GM12878 (cell line): ENCODE measurements around the gene SNRPD3. TPM values are rescaled to one million over a fixed set of nuclear protein-coding genes. Genes with fewer than 3 reads are reported as not detected.

Experiments used
- BHLHE40 ChIP-seq, 2 experiments: fragments of 450-650 bp in 1 of 2; IDR thresholded peaks; 2 replicates each; pipeline ENCODE4 v1.6.1; 2011 to 2017; ENCODE audit warnings: low read depth in 2 of 2, borderline replicate concordance in 1 of 2, improper control_type of control experiment in 1 of 2, low read length in 1 of 2, mild to moderate bottlenecking in 1 of 2
- EP300 ChIP-seq, 2 experiments: fragments of 150-350 bp in 1 of 2; IDR thresholded peaks; 2 replicates each; pipeline ENCODE4 v1.6.1; 2011 to 2012; ENCODE audit warnings: low read depth in 2 of 2, low read length in 2 of 2, borderline replicate concordance in 1 of 2, improper control_type of control experiment in 1 of 2, inconsistent platforms in 1 of 2; ENCODE audit not compliant: control insufficient read depth in 1 of 2
- GABPA ChIP-seq: IDR thresholded peaks from 2 replicates; pipeline ENCODE4 v1.6.1; 2014; ENCODE audit warnings: antibody characterized with exemption, low read depth, mild to moderate bottlenecking, inconsistent platforms
- LARP7 ChIP-seq: fragments of 450-650 bp; IDR thresholded peaks from 2 replicates; pipeline ENCODE4 v1.6.1; 2017; ENCODE audit warnings: mild to moderate bottlenecking
- MEF2A ChIP-seq: IDR thresholded peaks from 2 replicates; pipeline ENCODE4 v1.6.1; 2011; ENCODE audit warnings: low read depth, mild to moderate bottlenecking, low read length, moderate library complexity; ENCODE audit not compliant: insufficient read depth
- MXI1 ChIP-seq: fragments of 150-350 bp; IDR thresholded peaks from 2 replicates; pipeline ENCODE4 v1.6.1; 2011; ENCODE audit warnings: low read depth, mild to moderate bottlenecking, inconsistent platforms, low read length, improper control_type of control experiment
- NFYA ChIP-seq: IDR thresholded peaks from 2 replicates; pipeline ENCODE4 v1.6.1; 2011; ENCODE audit warnings: low read depth, mild to moderate bottlenecking, low read length, improper control_type of control experiment, borderline replicate concordance
- POLR2AphosphoS2 ChIP-seq: IDR thresholded peaks from 2 replicates; pipeline ENCODE4 v1.6.1; 2011; ENCODE audit warnings: low read depth, mild to moderate bottlenecking, low read length, improper control_type of control experiment, moderate library complexity
- POU2F2 ChIP-seq: IDR thresholded peaks from 3 replicates; pipeline ENCODE4 v1.6.1; 2011; ENCODE audit warnings: low read depth, mild to moderate bottlenecking, low read length, borderline replicate concordance
- RAD51 ChIP-seq: fragments of 450-650 bp; IDR thresholded peaks from 2 replicates; pipeline ENCODE4 v1.6.1; 2016; ENCODE audit warnings: moderate library complexity, mild to moderate bottlenecking, inconsistent platforms
- SPI1 ChIP-seq: IDR thresholded peaks from 2 replicates; pipeline ENCODE4 v1.6.1; 2011; ENCODE audit warnings: low read depth, mild to moderate bottlenecking, low read length, moderate library complexity, borderline replicate concordance; ENCODE audit not compliant: insufficient read depth
- SREBF1 ChIP-seq: IDR thresholded peaks from 2 replicates; pipeline ENCODE4 v1.6.1; 2012; ENCODE audit warnings: mild to moderate bottlenecking, low read length
- TAF1 ChIP-seq: IDR thresholded peaks from 2 replicates; pipeline ENCODE4 v1.6.1; 2011; ENCODE audit warnings: mild to moderate bottlenecking, low read depth, low read length, borderline replicate concordance
- ZNF622 ChIP-seq: fragments of 450-650 bp; IDR thresholded peaks from 2 replicates; pipeline ENCODE4 v1.6.1; 2017; ENCODE audit warnings: mild to moderate bottlenecking, inconsistent platforms
- polyA plus RNA-seq, 11 experiments: library from polyadenylated mRNA; depleted of rRNA in 4 of 11; unstranded in 6 of 11; stranded (reverse) in 5 of 11; fragments of >200 nt; fragmentation: Nextera tagmentation in 4 of 11; fragmentation: Illumina TruSeq in 1 of 11; extraction: Ambion mirVana in 4 of 11; extraction: Trizol in 1 of 11; gene quantifications; 1 replicate in 1 of 11; 2 replicates in 10 of 11; pipeline versions ENCODE4 v1.2.1 to v1.2.3, GENCODE V29; 2011 to 2016; ENCODE audit warnings: inconsistent platforms in 2 of 11, missing spikeins in 2 of 11, low read depth in 1 of 11
- total RNA-seq, 4 experiments: library from RNA; depleted of rRNA in 3 of 4; stranded (reverse); fragments of >200 nt in 3 of 4; fragmentation: Illumina TruSeq in 1 of 4; extraction: Trizol in 1 of 4; gene quantifications; 2 replicates each; pipeline versions ENCODE4 v1.2.1 to v1.2.3, GENCODE V29; 2013 to 2021
- TF ChIP-seq, protein P1 (sequence below): fragments of 450-650 bp; IDR thresholded peaks from 2 replicates; pipeline ENCODE4 v1.6.1; 2016; ENCODE audit warnings: mild to moderate bottlenecking, moderate library complexity, borderline replicate concordance
- TF ChIP-seq, protein P2 (sequence below): fragments of 150-350 bp; IDR thresholded peaks from 2 replicates; pipeline ENCODE4 v1.6.1; 2014; ENCODE audit warnings: mild to moderate bottlenecking, low read depth, low read length
- TF ChIP-seq, protein P3 (sequence below): IDR thresholded peaks from 2 replicates; pipeline ENCODE4 v1.6.1; 2012; ENCODE audit warnings: low read depth, low read length, improper control_type of control experiment
- TF ChIP-seq, protein P4 (sequence below): fragments of 450-650 bp; formaldehyde crosslinking; IDR thresholded peaks from 2 replicates; pipeline ENCODE4 v1.5.0; 2022; ENCODE audit warnings: mild to moderate bottlenecking, missing genetic modification characterization

The SNRPD3 gene
- total and polyA plus RNA-seq, 10 of the 15 experiments (the other 5 are each of a cell fraction or from before 2014, with no cell fraction given): 112 to 324 (median 242) TPM

DNA sequence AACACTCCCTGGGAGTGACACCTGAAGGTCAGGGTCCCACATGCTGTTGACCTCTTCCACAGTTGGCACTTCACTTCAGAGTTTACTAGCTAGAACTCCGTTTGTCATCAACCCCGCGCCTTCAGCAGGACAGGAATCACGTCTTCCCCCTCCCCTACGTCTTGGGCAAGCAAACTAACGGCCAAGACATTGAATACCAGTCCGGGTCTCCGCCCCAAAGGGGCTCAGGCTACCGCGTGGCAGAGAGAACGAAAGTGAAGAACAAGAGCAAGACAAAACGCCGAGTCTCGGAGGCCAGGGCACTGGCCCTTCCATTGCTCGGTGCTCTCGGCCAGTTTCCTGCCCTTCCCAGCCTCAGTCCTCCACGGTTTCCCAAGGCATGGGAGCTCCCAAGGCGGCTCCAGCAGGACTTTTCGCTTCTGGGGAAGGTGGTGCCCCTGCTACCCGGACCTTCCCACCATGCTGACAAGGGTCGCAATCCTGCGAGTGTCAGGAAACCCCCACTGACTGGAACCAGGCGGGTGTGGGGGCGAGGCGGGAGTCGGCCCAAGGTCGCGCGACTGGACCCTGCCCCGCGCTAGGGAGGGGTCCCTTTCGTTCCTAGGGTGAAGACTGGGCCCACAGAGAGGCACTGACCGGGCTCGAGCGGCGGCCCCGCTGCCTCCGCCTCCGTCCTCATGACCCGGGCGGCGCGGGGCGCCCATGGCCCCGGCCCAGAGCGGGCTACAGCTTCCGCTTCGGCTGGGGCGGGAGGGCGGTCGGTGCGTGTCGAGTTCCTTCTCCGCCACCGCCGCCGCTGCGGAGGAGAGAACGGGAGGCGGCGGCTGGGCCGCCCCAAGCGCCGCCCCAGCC lies 1.3 kb upstream of the SNRPD3 start, which contains the start of gene GUCD1 (continued):
- TF ChIP-seq POU2F2 (0 out of 3 replicates have a peak, but pooled peaks have one; percentile 4), RAD51 (no peak), TAF1 (0 out of 2 replicates have a peak, but pooled peaks have one; percentile 8), EP300 (IDR thresholded peaks at IDR 0.05; ENCODE audit: borderline replicate concordance in 1 of 2, control insufficient read depth in 1 of 2, low read depth in 2 of 2, low read length in 2 of 2) (no peak), MXI1 (peak; percentile 80; the same call in 1 of the 2 replicates), MEF2A (no peak), POLR2AphosphoS2 (peak; percentile 24; the same call in 1 of the 2 replicates), BHLHE40 (IDR thresholded peaks at IDR 0.05; ENCODE audit: borderline replicate concordance in 1 of 2, low read depth in 2 of 2, low read length in 1 of 2) (no peak), NFYA (no peak), LARP7 (peak; percentile 87), SREBF1 (no peak), ZNF622 (no peak), SPI1 (no peak), GABPA (no peak)
- TF ChIP-seq, protein P1, sequence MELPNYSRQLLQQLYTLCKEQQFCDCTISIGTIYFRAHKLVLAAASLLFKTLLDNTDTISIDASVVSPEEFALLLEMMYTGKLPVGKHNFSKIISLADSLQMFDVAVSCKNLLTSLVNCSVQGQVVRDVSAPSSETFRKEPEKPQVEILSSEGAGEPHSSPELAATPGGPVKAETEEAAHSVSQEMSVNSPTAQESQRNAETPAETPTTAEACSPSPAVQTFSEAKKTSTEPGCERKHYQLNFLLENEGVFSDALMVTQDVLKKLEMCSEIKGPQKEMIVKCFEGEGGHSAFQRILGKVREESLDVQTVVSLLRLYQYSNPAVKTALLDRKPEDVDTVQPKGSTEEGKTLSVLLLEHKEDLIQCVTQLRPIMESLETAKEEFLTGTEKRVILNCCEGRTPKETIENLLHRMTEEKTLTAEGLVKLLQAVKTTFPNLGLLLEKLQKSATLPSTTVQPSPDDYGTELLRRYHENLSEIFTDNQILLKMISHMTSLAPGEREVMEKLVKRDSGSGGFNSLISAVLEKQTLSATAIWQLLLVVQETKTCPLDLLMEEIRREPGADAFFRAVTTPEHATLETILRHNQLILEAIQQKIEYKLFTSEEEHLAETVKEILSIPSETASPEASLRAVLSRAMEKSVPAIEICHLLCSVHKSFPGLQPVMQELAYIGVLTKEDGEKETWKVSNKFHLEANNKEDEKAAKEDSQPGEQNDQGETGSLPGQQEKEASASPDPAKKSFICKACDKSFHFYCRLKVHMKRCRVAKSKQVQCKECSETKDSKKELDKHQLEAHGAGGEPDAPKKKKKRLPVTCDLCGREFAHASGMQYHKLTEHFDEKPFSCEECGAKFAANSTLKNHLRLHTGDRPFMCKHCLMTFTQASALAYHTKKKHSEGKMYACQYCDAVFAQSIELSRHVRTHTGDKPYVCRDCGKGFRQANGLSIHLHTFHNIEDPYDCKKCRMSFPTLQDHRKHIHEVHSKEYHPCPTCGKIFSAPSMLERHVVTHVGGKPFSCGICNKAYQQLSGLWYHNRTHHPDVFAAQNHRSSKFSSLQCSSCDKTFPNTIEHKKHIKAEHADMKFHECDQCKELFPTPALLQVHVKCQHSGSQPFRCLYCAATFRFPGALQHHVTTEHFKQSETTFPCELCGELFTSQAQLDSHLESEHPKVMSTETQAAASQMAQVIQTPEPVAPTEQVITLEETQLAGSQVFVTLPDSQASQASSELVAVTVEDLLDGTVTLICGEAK: no peak
- TF ChIP-seq, protein P2, sequence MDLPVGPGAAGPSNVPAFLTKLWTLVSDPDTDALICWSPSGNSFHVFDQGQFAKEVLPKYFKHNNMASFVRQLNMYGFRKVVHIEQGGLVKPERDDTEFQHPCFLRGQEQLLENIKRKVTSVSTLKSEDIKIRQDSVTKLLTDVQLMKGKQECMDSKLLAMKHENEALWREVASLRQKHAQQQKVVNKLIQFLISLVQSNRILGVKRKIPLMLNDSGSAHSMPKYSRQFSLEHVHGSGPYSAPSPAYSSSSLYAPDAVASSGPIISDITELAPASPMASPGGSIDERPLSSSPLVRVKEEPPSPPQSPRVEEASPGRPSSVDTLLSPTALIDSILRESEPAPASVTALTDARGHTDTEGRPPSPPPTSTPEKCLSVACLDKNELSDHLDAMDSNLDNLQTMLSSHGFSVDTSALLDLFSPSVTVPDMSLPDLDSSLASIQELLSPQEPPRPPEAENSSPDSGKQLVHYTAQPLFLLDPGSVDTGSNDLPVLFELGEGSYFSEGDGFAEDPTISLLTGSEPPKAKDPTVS: no peak
- TF ChIP-seq, protein P3, sequence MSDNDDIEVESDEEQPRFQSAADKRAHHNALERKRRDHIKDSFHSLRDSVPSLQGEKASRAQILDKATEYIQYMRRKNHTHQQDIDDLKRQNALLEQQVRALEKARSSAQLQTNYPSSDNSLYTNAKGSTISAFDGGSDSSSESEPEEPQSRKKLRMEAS: no peak; the same call in 1 of the 2 replicates
- TF ChIP-seq, protein P4, sequence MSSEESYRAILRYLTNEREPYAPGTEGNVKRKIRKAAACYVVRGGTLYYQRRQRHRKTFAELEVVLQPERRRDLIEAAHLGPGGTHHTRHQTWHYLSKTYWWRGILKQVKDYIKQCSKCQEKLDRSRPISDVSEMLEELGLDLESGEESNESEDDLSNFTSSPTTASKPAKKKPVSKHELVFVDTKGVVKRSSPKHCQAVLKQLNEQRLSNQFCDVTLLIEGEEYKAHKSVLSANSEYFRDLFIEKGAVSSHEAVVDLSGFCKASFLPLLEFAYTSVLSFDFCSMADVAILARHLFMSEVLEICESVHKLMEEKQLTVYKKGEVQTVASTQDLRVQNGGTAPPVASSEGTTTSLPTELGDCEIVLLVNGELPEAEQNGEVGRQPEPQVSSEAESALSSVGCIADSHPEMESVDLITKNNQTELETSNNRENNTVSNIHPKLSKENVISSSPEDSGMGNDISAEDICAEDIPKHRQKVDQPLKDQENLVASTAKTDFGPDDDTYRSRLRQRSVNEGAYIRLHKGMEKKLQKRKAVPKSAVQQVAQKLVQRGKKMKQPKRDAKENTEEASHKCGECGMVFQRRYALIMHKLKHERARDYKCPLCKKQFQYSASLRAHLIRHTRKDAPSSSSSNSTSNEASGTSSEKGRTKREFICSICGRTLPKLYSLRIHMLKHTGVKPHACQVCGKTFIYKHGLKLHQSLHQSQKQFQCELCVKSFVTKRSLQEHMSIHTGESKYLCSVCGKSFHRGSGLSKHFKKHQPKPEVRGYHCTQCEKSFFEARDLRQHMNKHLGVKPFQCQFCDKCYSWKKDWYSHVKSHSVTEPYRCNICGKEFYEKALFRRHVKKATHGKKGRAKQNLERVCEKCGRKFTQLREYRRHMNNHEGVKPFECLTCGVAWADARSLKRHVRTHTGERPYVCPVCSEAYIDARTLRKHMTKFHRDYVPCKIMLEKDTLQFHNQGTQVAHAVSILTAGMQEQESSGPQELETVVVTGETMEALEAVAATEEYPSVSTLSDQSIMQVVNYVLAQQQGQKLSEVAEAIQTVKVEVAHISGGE (CRISPR knock-in tag): no peak
